H4 (cell line): ENCODE data around the gene KRCC1. TPM values are rescaled to one million over a fixed set of nuclear protein-coding genes. Genes with fewer than 3 reads are reported as not detected.
A peak's percentile ranks its signal among the peaks of the same experiment; 100 is the strongest.
"Not testable (repeated sequence)": the region's sequence is repeated elsewhere in the genome, so short reads cannot be mapped to it uniquely, and the experiment has no call there.

Experiments
- DNase-seq: peaks from one replicate; pipeline ENCODE4 v3.0.0-alpha.2; 2015; ENCODE audit warnings: low spot score
- total RNA-seq: library from RNA; depleted of rRNA; stranded (reverse); fragments of >200 nt; shearing (Covaris generic); gene quantifications from 2 replicates; pipeline ENCODE4 v1.2.3, GENCODE V29; 2014

KRCC1 gene
- total RNA-seq, 1 experiment from 2014 or later = 35.3 TPM

DNA sequence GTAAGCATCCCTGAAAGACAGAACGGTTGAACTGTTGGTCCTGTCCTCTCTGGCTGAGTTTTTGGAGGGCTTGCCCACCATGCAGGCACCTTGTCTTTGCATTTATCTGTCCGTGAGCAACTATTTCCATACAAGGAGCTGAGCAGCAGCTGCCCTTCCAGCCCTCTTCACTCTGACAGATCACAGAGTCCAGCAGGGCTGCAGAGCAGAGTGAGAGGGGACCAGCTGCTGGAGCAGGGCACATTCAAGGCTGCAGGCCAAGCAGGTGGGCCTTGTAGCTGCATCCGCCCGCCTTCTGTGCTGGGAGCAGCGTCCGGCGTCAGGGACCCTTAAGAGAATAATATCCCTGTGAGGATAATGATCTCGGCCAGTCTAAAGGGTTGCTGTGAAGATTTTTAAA, 21.5 kb upstream of the KRCC1 start:
- no peak for DNase-seq

DNA sequence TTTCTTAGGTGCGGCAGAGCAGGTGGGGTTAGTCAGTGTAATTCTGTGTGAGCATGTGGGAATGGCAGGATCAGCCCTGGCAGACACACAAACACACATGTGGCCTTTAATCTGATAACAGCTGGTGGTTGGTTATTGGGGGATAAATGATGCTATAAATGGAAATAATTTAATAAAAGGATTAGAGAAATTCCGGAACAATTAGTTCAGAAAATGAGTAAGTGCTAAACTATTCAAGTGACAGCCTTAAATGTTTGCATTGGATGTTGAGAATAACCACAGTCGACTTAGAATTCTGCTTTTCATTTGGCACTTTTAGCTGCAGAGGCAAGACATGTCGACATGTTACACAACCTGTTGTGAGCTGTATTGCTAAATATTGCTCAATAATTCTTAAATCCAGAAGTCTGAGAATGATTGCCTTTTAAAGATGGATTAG, 19.3 kb upstream of the KRCC1 start:
- DNase-seq = no peak

DNA sequence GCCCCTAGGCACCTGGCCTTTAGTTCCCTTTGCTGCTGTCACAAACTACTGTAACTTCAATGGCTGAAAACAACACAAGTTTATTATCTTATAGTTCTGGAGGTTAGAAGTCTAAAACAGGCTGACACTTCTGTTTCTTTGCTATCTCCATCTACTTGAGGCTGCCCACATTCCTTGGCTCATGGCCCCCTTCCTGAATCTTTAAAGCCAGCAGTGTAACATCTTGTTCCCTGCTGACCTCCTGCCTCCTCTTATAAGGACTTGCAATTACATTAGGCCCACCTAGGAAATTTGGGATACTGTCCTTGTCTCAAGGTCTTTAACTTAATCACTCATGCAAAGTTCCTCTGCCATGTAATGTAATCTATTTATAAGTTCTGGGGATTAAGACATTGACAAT, 18.6 kb upstream of the KRCC1 start:
- no peak for DNase-seq

DNA sequence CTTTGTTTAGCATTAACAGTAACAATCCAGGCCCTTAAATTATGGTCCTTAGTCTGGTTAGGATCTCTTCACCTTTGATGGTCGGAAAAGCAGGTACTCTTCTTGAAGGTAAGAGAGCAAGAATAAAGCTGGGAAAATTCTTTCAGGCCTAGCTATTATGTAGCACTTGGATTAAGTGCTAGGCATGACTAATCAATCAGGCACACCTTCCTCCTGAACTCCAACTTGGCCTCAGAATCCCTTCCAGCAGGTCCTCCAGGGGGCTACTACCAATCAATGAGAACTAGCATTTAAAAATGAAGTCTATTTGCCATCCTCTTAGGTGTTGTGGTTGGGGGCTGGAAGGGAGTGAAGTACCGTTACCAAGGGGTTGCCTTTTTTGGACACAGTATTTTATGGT, 15.8 kb upstream of the KRCC1 start:
- no peak for DNase-seq

DNA sequence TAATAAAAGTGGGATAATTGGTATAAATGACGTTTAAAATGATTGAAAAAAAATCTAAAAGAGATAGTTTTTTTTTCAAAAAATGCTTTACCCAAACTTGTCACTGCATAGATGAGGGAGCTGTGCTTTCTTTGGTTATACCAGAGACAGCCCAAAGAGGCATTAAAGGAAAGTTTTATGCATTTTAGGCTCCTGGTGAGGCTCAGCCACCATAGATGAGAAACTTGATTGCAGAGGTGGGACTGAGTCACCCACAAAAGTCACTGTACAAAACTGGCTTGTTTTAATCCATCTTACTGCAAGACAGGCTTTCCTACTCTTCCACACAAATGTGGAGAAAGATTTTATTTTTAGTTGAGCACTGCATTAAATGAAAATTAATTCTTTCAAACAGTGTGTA, 14.5 kb upstream of the KRCC1 start:
- no peak for DNase-seq

DNA sequence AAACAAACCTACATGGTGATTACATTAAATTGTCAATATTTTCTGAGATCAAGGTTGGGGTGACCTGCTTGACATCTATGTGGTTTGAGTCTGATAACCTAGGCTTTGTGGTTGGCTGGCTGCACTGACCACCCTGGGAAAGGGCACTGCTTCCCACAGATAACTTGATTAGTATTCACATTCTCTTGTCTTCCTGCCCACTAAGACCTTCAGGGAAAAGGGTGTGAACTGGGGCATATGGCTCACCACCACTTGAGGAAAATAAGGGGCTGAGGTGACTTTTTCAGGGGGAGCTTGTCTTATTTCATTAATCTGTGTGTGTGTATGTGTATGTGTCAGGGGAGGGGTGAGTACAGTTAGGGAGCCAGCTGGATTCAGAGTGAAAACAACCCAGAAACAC, 13.5 kb upstream of the KRCC1 start:
- DNase-seq = no peak

DNA sequence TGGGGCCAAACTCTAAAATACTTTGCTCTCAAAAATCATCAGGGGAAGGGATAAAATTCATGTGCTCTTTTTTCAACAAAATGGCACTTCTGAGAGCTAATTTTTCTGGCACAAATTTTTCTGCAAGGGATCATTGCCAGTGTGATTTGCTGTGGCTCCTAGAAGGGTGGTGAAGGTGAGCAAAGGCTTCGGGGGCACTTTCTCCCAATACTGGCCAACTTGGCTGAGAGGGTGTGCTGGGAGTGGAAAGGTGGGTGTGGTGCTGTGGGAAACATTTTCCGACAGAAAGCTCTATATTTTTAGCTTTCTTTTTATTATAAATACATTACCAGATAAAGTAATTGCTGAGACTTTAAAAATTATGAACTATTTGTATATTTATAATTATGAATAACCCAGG, 12.5 kb upstream of the KRCC1 start:
- no peak for DNase-seq

DNA sequence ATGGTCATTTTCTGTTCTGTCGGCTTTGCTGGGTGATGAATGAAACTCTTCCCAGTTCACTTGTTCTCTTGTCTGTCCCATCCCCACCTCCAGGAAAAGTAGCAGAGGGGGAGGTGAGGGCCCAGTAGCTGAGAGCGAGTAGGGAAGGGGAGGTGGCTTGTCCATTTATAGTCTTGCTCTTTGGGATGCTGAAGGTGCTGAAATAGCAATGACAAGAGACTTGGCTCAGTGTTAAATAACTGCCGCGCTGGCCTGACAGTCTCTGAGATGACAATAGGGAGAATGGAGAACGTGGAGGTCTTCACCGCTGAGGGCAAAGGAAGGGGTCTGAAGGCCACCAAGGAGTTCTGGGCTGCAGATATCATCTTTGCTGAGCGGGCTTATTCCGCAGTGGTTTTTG, 12.0 kb upstream of the KRCC1 start, which contains the start of gene SMYD1:
TSS of gene SMYD1 (plus strand) at position 228 of the 400 bp plus-strand sequence. CDS start at position 268, 40 bp downstream.
- DNase-seq = no peak

DNA sequence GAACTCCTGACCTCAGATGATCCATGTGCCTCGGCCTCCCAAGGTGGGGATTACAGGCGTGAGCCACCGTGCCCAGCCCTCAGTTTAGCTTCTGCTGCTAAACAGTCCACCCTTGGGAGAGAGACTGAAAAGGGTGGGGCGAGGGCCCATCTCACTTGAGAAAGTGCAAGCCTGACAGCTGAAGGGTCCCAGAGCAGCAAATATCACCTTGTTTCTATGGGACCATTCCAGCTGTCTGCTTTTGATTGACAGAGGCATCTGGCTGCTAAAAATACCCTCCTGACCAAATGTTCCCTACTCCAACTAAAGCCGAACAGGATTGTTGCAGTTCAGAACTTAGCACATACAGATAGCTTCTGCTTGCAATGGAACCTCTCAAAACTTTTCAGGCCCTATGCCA, 11.6 kb upstream of the KRCC1 start:
- no peak for DNase-seq

DNA sequence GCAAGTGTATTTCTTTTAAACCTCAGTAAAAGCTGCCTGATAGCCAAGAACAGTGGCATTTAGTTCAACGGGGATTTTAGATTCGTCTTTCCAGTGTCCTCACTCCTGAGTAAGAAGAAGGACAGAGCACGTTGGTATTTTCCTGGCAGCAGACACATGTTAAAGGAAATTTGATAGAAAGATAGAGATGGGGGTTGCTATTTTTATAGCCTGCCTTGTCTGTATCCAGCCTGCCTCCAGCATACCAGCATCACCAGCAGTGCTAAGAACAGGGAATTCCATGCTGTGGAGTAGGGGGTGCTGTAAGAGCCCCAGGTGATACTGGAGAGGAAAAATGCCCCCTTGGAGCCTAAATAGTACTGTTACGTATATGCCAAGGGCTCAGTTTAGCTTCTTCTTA, 11.0 kb upstream of the KRCC1 start:
- no peak for DNase-seq

DNA sequence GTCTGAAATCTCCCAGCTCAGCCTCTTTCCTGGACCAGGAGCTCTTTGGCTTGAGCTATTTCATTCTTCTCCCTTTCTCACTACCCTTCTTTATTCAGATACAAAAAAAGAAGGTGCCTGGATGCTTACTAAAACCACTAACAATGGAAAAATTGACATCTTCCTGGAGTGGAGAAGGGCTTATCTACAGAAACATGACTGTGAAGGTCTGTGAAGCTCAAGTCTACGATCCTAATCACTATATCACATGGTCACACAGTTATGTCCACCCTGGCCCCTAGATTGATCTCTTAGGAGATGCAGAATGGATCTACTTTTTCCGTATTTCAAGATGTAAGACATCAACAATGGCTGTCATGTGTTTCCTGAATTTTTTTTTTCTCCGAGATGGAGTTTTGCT, 5.7 kb upstream of the KRCC1 start:
- DNase-seq = no peak

DNA sequence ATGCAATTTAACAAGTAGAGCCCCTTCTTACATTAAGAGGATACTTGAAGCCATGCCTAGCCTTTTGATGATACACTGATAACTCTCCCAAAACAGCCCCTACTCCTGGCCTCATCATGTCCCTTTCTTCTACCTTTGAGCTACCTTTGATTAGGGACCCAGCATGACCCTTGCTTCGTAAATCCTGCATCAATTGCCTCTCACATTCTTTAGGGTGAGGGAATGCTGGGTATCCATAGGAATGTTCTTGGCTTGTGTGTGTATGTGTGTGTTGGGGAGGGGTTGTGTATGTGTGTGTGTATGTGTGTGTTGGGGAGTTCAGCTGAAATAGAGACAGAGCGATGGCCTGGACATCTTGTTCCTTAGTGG, 5.3 kb upstream of the KRCC1 start:
- no peak for DNase-seq

DNA sequence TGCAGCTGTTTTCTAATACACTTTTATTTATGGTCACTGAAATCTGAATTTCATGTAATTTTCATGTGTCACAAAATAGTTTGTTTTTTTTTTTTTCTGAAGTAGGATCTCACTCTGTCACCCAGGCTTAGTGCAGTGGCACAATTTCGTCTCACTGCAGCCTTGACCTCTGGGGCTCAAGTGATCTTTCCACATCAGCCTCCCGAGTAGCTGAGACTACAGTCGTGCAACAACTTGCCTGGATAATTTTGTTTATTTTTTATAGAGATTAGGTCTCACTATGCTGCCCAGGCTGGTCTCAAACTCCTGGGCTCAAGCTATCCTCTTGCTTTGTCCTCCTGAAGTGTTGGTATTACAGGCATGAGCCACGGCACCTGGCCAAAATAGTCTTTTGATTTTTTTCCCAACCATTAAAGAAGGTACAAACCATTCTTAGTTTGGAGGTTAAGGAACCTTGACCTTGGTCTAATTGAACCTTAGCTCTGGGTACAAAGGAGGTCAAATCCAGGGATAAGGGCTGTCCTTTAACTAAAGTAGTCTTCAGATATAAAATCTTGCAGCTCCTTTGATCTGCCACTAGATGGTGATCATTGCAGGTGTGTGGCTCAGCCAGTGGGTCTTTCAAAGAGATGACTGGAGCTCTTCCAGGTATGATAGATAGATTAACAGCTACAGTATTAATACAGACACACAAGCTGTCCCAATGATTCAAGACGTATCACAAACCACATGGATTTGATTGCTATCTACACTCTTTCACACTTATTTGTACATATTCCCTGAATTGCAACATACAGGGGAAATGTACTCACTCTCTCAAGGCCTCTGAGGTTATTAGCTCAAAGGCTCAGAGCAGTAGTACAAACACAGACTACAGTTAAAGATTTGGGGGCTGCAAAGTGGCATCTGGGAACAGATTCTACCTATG, 4.7 kb upstream of the KRCC1 start:
- peak; percentile 34 for DNase-seq

DNA sequence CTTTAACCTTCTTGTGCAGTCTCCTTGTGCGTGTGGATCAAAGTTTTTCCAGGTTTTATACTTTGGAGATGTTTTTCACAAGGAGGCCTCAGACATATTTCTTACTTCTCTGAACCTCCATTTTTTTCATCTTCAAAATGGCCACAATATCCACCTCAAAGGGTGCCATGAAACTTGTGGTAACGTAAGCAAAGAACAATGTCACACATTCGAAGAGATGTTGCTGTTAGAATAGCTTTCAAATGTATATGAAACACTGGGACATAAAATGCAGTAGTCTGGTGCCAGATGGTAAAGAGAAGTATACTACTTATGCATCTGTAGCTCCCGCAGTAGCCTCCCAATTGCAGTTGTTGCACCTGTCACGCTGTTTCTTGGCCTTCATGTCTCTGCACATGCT, 2.6 kb upstream of the KRCC1 start:
- DNase-seq = no peak

DNA sequence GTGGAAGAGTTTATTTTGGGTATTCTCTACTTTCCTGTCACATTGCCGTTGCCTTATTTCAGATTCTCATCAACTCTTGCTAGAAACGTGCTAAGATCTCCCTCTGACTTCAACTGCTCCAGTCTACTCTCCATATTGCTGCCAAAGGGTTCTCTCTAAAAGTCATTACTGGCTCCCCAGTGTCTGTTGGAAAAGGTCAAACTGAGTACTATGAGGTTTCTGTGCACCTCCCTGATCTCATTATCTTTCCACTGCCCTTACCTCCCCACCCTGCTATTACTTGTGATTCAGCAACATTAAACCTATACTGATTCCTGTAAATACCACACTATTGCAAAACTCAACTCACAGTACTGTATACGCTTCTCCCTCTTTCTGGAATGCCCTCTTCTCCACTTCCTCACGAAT, 1.9 kb upstream of the KRCC1 start:
- no peak for DNase-seq

DNA sequence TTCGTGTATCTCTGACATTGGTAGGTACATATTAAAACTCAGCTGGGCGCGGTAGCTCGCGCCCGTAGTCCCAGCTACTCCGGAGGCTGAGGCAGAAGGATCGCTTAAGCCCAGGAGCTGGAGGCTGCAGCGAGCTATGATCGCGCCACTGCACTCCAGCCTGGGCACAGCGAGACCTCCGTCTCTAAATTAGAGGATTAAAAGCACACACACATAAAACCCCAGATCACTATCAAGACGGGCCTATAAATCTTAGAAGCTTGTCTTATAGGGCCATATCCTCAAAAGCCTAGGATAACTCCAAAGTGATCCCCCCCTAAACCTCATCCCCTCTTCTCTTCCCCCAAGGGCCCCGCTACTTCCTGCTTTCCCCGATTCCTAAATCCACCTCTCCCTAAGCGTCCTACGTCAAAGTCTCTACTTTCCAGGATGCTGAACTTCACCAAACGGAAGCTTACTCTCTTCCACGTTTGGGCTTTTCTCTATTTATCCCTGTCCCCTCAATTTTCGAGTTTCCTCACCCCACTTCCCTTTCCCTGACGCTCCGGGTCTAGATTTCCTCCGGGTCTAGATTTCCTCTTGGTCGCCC, 707 bp downstream of the KRCC1 start:
- DNase-seq = no peak

DNA sequence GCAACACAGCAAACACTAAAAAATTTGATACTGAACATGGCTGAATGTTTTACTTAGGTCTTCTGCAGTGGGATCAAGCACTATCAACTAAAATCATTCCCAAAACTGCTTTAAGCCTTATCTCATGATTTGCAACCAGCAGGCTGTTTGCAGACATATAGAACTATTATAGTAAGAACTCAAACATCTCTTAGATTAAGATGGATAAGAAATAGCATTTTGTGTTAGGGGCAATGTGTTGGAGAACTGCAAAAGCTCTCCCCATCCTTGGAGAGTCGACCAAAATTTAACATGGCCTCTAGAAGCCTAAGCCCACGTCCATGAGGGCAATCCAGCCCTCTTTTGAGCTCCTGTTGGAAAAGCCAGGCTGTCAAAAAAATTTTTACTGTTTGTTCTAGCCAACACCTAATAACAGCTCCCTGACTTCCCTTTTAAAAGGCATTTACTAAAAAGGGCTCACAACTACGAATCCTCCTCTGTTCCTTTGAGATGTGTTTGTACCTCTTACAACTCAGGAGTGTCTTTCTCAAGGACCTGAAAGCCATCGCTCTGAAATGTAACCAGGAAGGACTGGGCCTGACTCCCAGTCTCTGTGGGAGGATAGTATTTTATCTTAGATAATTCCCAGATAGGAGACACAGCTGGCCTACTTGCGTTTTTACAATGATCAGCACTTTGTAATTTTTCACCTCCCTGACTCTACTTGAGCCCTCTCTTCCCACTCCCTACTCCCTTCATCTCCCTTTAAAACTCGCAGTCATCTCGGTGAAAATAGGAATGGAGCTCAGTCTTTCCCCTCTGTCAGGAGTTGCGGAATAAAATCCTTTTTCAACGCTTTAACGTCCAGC, 1.4 kb downstream of the KRCC1 start:
- no peak for DNase-seq

DNA sequence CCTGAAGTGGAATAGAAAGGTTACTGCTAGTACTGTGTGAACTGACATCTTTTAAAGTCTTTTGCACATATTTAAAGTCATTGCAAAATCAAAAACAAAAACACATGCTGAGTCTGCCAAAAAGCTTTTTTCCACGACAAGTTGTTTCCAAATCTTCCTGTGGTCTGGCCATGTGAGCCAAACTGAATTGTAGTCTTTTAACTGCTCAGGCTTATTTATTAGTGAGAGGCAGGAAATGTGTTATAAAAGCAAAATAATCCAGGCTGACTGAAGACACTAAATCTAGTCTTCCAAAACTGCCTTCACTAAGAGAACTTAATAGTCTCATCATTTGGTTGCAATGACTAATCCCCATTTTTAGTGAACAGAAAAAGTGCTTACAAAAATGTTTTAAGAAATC, 2.3 kb downstream of the KRCC1 start:
- no peak for DNase-seq

DNA sequence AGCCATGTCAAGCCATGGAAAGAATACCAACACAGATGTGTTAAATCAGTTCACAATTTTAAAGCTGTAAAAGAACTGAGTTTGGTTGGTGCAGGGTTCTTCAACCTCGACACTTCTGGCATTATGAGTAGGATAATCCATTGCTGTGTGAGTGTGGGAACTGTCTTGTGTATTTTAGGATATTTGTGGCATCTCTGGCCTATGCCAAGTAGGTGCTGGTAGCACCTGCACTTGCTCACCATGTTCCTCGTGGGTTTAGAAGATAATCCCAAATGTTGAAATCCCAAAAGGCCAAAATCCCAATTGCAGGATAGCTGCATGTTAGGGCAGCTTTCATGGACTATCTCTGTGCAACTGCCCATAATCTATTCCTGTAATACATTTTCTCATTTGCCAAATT, 3.8 kb downstream of the KRCC1 start:
- DNase-seq = no peak

DNA sequence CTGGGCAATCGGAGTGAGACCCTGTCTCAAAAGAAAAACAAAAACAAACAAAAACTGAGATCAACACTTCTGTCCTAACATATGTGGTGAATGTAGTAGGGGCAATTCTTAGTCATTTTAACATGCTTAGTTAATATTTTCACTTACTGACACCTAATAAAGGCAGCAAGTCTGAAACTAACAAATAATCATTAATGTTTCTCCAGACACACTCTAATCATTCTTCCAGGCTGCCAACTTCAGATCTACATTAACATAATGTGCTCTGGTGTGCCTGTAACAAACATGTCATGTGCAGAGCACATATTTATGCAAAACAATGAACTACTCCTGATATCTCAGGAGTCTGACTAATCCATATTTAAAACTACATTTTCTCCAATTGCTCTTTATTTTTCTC, 6.0 kb downstream of the KRCC1 start:
- DNase-seq = no peak

DNA sequence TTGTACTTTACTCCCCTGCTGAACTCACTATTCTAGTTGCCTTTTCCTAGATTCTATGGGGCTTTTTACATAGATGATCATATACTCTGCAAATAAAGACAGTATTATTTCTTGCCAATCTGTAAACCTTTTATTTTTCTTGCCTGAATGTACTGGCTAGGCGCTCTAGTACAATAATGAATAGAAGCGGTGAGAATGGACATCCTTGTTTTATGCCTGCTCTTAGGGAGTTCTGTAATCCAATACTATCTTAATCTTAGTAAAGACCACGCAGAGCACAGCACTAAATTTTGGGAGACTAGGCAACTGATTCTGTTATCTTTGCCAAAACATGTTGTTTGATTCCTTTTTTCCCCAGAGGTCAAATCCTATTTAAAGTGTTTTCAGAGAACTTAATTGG, 7.0 kb downstream of the KRCC1 start:
- DNase-seq = no peak

DNA sequence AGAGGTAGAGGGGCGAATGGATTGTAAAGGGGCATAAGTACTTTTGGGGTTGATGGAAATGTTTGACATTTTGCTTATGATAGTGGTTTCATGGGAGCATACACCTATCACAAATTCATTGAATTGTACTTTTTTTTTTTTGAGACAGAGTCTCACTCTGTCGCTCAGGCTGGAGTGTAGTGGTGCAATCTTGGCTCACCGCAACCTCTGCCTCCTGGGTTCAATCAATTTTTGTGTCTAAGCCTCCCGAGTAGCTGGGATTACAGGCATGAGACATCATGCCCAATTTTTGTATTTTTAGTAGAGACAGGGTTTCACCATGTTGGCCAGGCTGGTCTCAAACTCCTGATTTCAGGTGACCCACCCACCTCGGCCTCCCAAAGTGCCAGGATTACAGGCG, 10.0 kb downstream of the KRCC1 start:
- not testable (repeated sequence) for DNase-seq

DNA sequence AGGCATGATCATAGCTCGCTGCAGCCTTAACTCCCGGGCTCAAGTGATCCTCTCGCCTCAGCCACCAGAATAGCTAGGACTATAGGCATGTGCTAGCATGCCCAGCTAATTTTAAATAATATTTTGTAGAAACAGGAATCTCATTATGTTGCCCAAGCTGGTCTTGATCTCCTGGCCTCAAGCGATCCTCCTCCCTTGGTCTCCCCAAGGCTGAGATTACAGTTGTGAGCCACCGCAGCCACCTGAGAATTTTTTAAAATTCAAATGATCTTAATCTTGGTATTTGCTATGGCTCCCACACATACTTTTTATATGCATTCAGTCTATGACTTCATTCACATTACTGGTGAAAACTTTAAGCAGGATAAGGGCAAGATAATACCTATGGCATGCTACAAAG, 13.1 kb downstream of the KRCC1 start:
- DNase-seq = no peak
